Measurements from ENCODE around the gene HBS1L.

HBS1L gene

GRCh38 chr6:134964451-134965203 is 90.0 kb downstream of the HBS1L start:
- TF ChIP-seq CTCF (IDR thresholded peaks at IDR 0.05; ENCODE audit: extremely low read depth, missing control alignments) = no peak
- DNase-seq (ENCODE audit: low spot score) = no peak

GRCh38 chr6:134962421-134962820 is 92.2 kb downstream of the HBS1L start:
- no peak for TF ChIP-seq CTCF (IDR thresholded peaks at IDR 0.05; ENCODE audit: extremely low read depth, missing control alignments)
- no peak for DNase-seq (ENCODE audit: low spot score)

DNA sequence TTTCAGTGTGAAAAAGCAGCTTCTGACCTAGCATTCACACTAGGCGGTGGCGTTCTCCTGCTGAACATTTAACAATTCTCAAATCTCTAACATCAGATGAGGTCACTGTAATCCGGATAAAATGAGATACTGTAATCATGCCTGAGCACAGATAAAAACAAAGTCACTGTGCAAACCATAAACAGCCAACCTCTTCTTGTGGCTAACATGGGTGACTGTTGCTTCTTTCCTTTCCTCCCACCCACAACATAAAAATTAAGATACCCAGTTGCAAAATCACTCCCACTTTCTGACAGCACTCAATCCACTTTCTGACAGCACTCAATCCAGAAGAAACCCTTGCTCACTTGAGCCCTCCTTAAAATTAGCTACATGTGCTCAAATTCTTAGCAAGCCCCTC is 93.3 kb downstream of the HBS1L start:
- no peak for TF ChIP-seq CTCF (IDR thresholded peaks at IDR 0.05; ENCODE audit: extremely low read depth, missing control alignments)
- no peak for DNase-seq (ENCODE audit: low spot score)

GRCh38 chr6:134959603-134960002 is 95.0 kb downstream of the HBS1L start:
- TF ChIP-seq CTCF (IDR thresholded peaks at IDR 0.05; ENCODE audit: extremely low read depth, missing control alignments) = no peak
- DNase-seq (ENCODE audit: low spot score) = no peak

GRCh38 chr6:134956676-134957075 is 97.9 kb downstream of the HBS1L start:
- DNase-seq (ENCODE audit: low spot score) = no peak
- TF ChIP-seq CTCF (IDR thresholded peaks at IDR 0.05; ENCODE audit: extremely low read depth, missing control alignments) = no peak

GRCh38 chr6:134956032-134956431 is 98.6 kb downstream of the HBS1L start:
- TF ChIP-seq CTCF (IDR thresholded peaks at IDR 0.05; ENCODE audit: extremely low read depth, missing control alignments) = no peak
- no peak for DNase-seq (ENCODE audit: low spot score)

GRCh38 chr6:134954272-134955000 is 100.2 kb downstream of the HBS1L start:
- no peak for TF ChIP-seq CTCF (IDR thresholded peaks at IDR 0.05; ENCODE audit: extremely low read depth, missing control alignments)
- DNase-seq (ENCODE audit: low spot score) = no peak
